IPS-18c (cell line): ENCODE measurements around the gene RESF1.

Experiments
- H3K4me3 ChIP-seq: 2 replicates; pipeline ENCODE4 v1.7.0; 2013; ENCODE audit warnings: low read depth, mild to moderate bottlenecking, low read length, moderate library complexity; ENCODE audit not compliant: insufficient read depth
- H3K9me3 ChIP-seq: one replicate; pipeline ENCODE4 v1.6.1; 2013; ENCODE audit warnings: mild to moderate bottlenecking, low read length, moderate library complexity; ENCODE audit not compliant: control insufficient read depth, insufficient read depth

Gene RESF1

GRCh38 chr12:31991146-31991545 is 31.9 kb downstream of the RESF1 start:
- Histone ChIP-seq H3K9me3 (no peaks in the 10 kb centered on the region), H3K4me3 (no peak overlapping the region)

GRCh38 chr12:31991815-31992214 is 32.6 kb downstream of the RESF1 start:
- H3K9me3 ChIP-seq = no peaks in the 10 kb centered on the region
- H3K4me3 ChIP-seq = no peak overlapping the region

- no peak overlapping the region for H3K4me3 ChIP-seq
- peaks cover 3% of the 10 kb centered on the region for H3K9me3 ChIP-seq
These were observed 40.5 kb downstream of the RESF1 start for GRCh38 chr12:31999692-32000091.

- Histone ChIP-seq H3K4me3 (no peak overlapping the region), H3K9me3 (peaks cover 3% of the 10 kb centered on the region)
These were observed 41.3 kb downstream of the RESF1 start for GRCh38 chr12:32000373-32001005.

- peaks cover 3% of the 10 kb centered on the region for H3K9me3 ChIP-seq
- no peak overlapping the region for H3K4me3 ChIP-seq
These were observed 43.8 kb downstream of the RESF1 start for GRCh38 chr12:32002848-32003493.

GRCh38 chr12:32003654-32004053 is 44.4 kb downstream of the RESF1 start:
- no peak overlapping the region for H3K4me3 ChIP-seq
- H3K9me3 ChIP-seq = peaks cover 3% of the 10 kb centered on the region

- Histone ChIP-seq H3K4me3 (no peak overlapping the region), H3K9me3 (peaks cover 3% of the 10 kb centered on the region)
These were observed 46.4 kb downstream of the RESF1 start for GRCh38 chr12:32005496-32006125.
